ENCODE measurements around the gene BCL2L1.

BCL2L1 gene

GRCh38 chr20:31691646-31692275 is 30.9 kb downstream of the BCL2L1 start:
- DNase-seq, result no peak

- no peak for DNase-seq
These were observed 32.5 kb downstream of the BCL2L1 start for GRCh38 chr20:31690124-31690666.

GRCh38 chr20:31689141-31689540 is 33.5 kb downstream of the BCL2L1 start:
- DNase-seq, result no peak

GRCh38 chr20:31687777-31688176 is 34.9 kb downstream of the BCL2L1 start:
- DNase-seq, result no peak

GRCh38 chr20:31685853-31686643 is 36.6 kb downstream of the BCL2L1 start:
- no peak for DNase-seq

- no peak for DNase-seq
These were observed 38.3 kb downstream of the BCL2L1 start for GRCh38 chr20:31684153-31685015.

- DNase-seq, result no peak
These were observed 39.7 kb downstream of the BCL2L1 start for GRCh38 chr20:31682927-31683326.

GRCh38 chr20:31682352-31682751 is 40.3 kb downstream of the BCL2L1 start:
- DNase-seq, result no peak

- no peak for DNase-seq
These were observed 40.9 kb downstream of the BCL2L1 start for GRCh38 chr20:31681769-31682168.

GRCh38 chr20:31681128-31681727 is 41.4 kb downstream of the BCL2L1 start:
- no peak for DNase-seq

- no peak for DNase-seq
These were observed 42.2 kb downstream of the BCL2L1 start for GRCh38 chr20:31680286-31681127.

GRCh38 chr20:31679357-31680285 is 43.0 kb downstream of the BCL2L1 start:
- DNase-seq, result no peak

- DNase-seq, result no peak
These were observed 44.0 kb downstream of the BCL2L1 start for GRCh38 chr20:31678389-31679356.

- DNase-seq, result no peak
These were observed 45.0 kb downstream of the BCL2L1 start for GRCh38 chr20:31677553-31678260.

- DNase-seq, result no peak
These were observed 46.1 kb downstream of the BCL2L1 start for GRCh38 chr20:31676609-31676989.

- DNase-seq, result no peak
These were observed 46.6 kb downstream of the BCL2L1 start for GRCh38 chr20:31675828-31676608.

- DNase-seq, result no peak
These were observed 47.5 kb downstream of the BCL2L1 start for GRCh38 chr20:31674895-31675827.

Measured in NCI-H1105 (cell line).